H1 (cell line): Measurements from ENCODE around the gene POLR2L. TPM values are rescaled to one million over a fixed set of nuclear protein-coding genes. Genes with fewer than 3 reads are reported as not detected.

Experiments
- CHD7 ChIP-seq: fragments of 300-600 bp; sonication (generic); IDR thresholded peaks from 2 replicates; pipeline ENCODE4 v1.7.1; 2012; ENCODE audit warnings: low read length, moderate library complexity, mild to moderate bottlenecking, inconsistent platforms; ENCODE audit not compliant: insufficient replicate concordance
- RXRA ChIP-seq: IDR thresholded peaks from 2 replicates; pipeline ENCODE4 v1.6.1; 2011; ENCODE audit warnings: low read depth, mild to moderate bottlenecking, low read length, moderate library complexity; ENCODE audit not compliant: insufficient read depth
- polyA plus RNA-seq, 7 experiments: library from polyadenylated mRNA; depleted of rRNA in 3 of 7; stranded (reverse) in 5 of 7; unstranded in 2 of 7; fragments of >200 nt in 5 of 7; fragments of 200-250 nt in 2 of 7; gene quantifications; 1 replicate in 5 of 7; 2 replicates in 1 of 7; 4 replicates in 1 of 7; pipeline versions ENCODE4 v1.2.1 to v1.2.3, GENCODE V29; 2011 to 2013; ENCODE audit warnings: missing spikeins in 2 of 7, mixed read lengths in 2 of 7
- total RNA-seq: library from RNA; stranded (reverse); fragmentation: NEBNext Ultra II Directional; extraction: Animal tissue kit (Norgen Biotek cat#: 25700); gene quantifications from 2 replicates; pipeline ENCODE4 v1.2.1, GENCODE V29; 2021

Gene POLR2L
- total and polyA plus RNA-seq, 2 of the 8 experiments (the other 6 are each of a cell fraction or from before 2014, with no cell fraction given), result 140 to 151 TPM

DNA sequence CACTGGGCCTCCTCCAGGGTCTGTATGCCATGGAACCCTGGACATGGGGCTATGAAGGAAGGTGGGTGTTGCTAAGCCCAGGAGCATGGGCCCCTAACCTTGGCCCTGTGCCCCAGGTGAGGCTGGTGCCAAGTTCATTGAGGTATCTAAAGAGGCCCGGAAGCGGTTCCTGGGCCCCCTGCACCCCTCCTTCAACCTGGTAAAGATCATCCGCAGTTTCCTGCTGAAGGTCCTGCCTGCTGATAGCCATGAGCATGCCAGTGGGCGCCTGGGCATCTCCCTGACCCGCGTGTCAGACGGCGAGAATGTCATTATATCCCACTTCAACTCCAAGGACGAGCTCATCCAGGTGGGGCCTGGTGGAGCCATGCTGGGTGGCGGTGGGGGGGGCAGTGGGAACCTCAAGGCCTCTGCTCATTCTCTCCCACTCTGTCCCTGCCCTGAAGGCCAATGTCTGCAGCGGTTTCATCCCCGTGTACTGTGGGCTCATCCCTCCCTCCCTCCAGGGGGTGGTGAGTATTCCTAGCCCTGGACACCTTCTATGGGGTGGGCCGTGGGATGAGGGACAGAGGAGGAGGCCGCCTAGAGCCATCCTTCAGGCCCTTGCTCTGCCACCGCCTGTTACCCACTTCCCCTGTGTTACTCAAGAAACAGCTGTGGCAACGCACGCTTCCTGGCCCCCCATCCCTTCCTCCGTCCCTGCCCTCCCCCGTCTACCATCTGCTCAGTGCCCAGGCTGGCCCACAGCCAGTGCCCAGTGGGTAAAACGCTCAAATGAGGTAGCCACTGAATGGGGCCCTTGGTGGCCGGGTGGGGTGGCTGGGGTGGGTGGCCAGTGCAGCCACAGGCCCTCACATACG, 20.6 kb downstream of the POLR2L start (continued):
- TF ChIP-seq CHD7 (no peak), RXRA (no peak)
